GM12878 (cell line): ENCODE results near the gene CAMKK2. TPM values are rescaled to one million over a fixed set of nuclear protein-coding genes. Genes with fewer than 3 reads are reported as not detected.

Experiments
- ATAC-seq: fragments of 200-7000 bp; cut with Tn5 transposase; 3 replicates; pipeline ENCODE4 v1.9.1; 2020; ENCODE audit warnings: mild to moderate bottlenecking, moderate library complexity
- BruUV-seq: library from RNA; stranded (reverse); fragments of 400-500 nt; replicated peaks from 2 replicates; lab custom pipeline; 2021; lab: Mats Ljungman, UMichigan
- CTCF ChIA-PET: fragments of 300-600 bp; sonication (Branson Sonifier 250); formaldehyde crosslinking; extraction: SDS; loops from one replicate; lab custom pipeline; 2021; ENCODE audit warnings: inconsistent platforms; lab: Yijun Ruan, JAX
- POLR2A ChIA-PET: fragments of 350-600 bp; formaldehyde crosslinking; extraction: SDS; loops from one replicate; lab custom pipeline; 2021; ENCODE audit warnings: inconsistent platforms; lab: Charles Lee
- RAD21 ChIA-PET: fragments of 300-600 bp; sonication (Branson Sonifier 250); formaldehyde crosslinking; loops from one replicate; lab custom pipeline; 2023; ENCODE audit warnings: antibody characterized with exemption; ENCODE audit not compliant: unreplicated experiment; lab: Charles Lee
- SMC1A ChIA-PET: fragments of 300-600 bp; sonication (Branson Sonifier 250); formaldehyde crosslinking; loops from one replicate; lab custom pipeline; 2023; ENCODE audit not compliant: unreplicated experiment, uncharacterized antibody; lab: Charles Lee
- DNase-seq: peaks from one replicate; pipeline ENCODE4 v3.0.0-alpha.2; 2011; ENCODE audit warnings: low read depth, low spot score
- FAIRE-seq: peaks from 3 replicates; lab custom pipeline; 2011; peaks lifted over from hg19 to GRCh38; lab: Jason Lieb, UNC
- H2AFZ ChIP-seq: 2 replicates; pipeline ENCODE4 v1.6.0; 2011; ENCODE audit warnings: low read depth, low read length, control low read depth; ENCODE audit not compliant: control insufficient read depth
- H3K27ac ChIP-seq: 2 replicates; pipeline ENCODE4 v1.5.1; 2011; ENCODE audit warnings: control low read depth; ENCODE audit not compliant: control insufficient read depth, insufficient read depth
- H3K27me3 ChIP-seq, 2 experiments: replicated peaks in 1 of 2; 2 replicates each; pipeline versions ENCODE4 v1.6.0 to v1.6.1; 2011; ENCODE audit warnings: low read length in 1 of 2; ENCODE audit not compliant: control insufficient read depth in 2 of 2, insufficient read depth in 2 of 2
- H3K36me3 ChIP-seq, 2 experiments: 2 replicates each; pipeline ENCODE4 v1.5.1; 2011; ENCODE audit warnings: low read length in 1 of 2; ENCODE audit not compliant: control insufficient read depth in 2 of 2, insufficient read depth in 2 of 2
- H3K4me1 ChIP-seq: 2 replicates; pipeline ENCODE4 v1.6.1; 2011; ENCODE audit warnings: mild to moderate bottlenecking, low read length, moderate library complexity, mixed read lengths; ENCODE audit not compliant: control insufficient read depth, insufficient read depth
- H3K4me2 ChIP-seq: 2 replicates; pipeline ENCODE4 v1.6.0; 2011; ENCODE audit warnings: control low read depth; ENCODE audit not compliant: control insufficient read depth, insufficient read depth
- H3K4me3 ChIP-seq: fragments of 200-600 bp; sonication (generic); 2 replicates; pipeline ENCODE4 v1.5.1; 2016
- H3K79me2 ChIP-seq: 2 replicates; pipeline ENCODE4 v1.6.0; 2011; ENCODE audit warnings: low read length; ENCODE audit not compliant: control insufficient read depth, insufficient read depth
- H3K9ac ChIP-seq: 2 replicates; pipeline ENCODE4 v1.8.0; 2011; ENCODE audit warnings: low read length, control low read depth, mixed read lengths; ENCODE audit not compliant: control insufficient read depth, insufficient read depth
- H3K9me3 ChIP-seq: replicated peaks from 3 replicates; pipeline ENCODE4 v1.5.1; 2011; ENCODE audit warnings: mild to moderate bottlenecking, low read length; ENCODE audit not compliant: control insufficient read depth, insufficient read depth
- H4K20me1 ChIP-seq: 2 replicates; pipeline ENCODE4 v1.6.0; 2011; ENCODE audit not compliant: control insufficient read depth, insufficient read depth
- CHD2 ChIP-seq: IDR thresholded peaks from 2 replicates; pipeline ENCODE4 v1.6.1; 2011; ENCODE audit warnings: low read depth, low read length, improper control_type of control experiment, borderline replicate concordance
- CHD4 ChIP-seq: fragments of 200-600 bp; sonication (generic); IDR thresholded peaks from 2 replicates; pipeline ENCODE4 v1.6.1; 2016; ENCODE audit warnings: mild to moderate bottlenecking
- IKZF1 ChIP-seq: fragments of 450-650 bp; conservative IDR thresholded peaks from 2 replicates; pipeline ENCODE4 v1.6.1; 2017; ENCODE audit warnings: antibody characterized with exemption, mild to moderate bottlenecking
- NFYB ChIP-seq: IDR thresholded peaks from 2 replicates; pipeline ENCODE4 v1.6.1; 2011; ENCODE audit warnings: low read depth, mild to moderate bottlenecking, low read length, improper control_type of control experiment, moderate library complexity; ENCODE audit not compliant: insufficient read depth
- NR2C2 ChIP-seq: IDR thresholded peaks from 2 replicates; pipeline ENCODE4 v1.6.1; 2011; ENCODE audit warnings: borderline replicate concordance, low read depth; ENCODE audit not compliant: control insufficient read depth, insufficient read length
- PAX8 ChIP-seq: fragments of 450-650 bp; IDR thresholded peaks from 2 replicates; pipeline ENCODE4 v1.6.1; 2017; ENCODE audit warnings: mild to moderate bottlenecking, moderate library complexity
- POLR2A ChIP-seq: IDR thresholded peaks from 2 replicates; pipeline ENCODE4 v1.6.1; 2011; ENCODE audit warnings: low read depth, mild to moderate bottlenecking, low read length
- POLR2AphosphoS2 ChIP-seq: IDR thresholded peaks from 2 replicates; pipeline ENCODE4 v1.6.1; 2011; ENCODE audit warnings: low read depth, mild to moderate bottlenecking, low read length, improper control_type of control experiment, moderate library complexity
- RAD21 ChIP-seq: IDR thresholded peaks from 2 replicates; pipeline ENCODE4 v1.6.1; 2011; ENCODE audit warnings: mild to moderate bottlenecking, low read depth, low read length, moderate library complexity; ENCODE audit not compliant: insufficient read depth
- RUNX3 ChIP-seq: IDR thresholded peaks from 2 replicates; pipeline ENCODE4 v1.6.1; 2012; ENCODE audit warnings: low read length, inconsistent platforms
- SMC3 ChIP-seq: IDR thresholded peaks from 2 replicates; pipeline ENCODE4 v1.6.1; 2011; ENCODE audit warnings: low read length, improper control_type of control experiment, borderline replicate concordance
- TBL1XR1 ChIP-seq: IDR thresholded peaks from 2 replicates; pipeline ENCODE4 v1.6.1; 2012; ENCODE audit warnings: low read depth, low read length, improper control_type of control experiment
- TCF12 ChIP-seq: IDR thresholded peaks from 2 replicates; pipeline ENCODE4 v1.6.1; 2011; ENCODE audit warnings: low read depth, mild to moderate bottlenecking, low read length
- WRNIP1 ChIP-seq: IDR thresholded peaks from 2 replicates; pipeline ENCODE4 v1.6.1; 2011; ENCODE audit warnings: low read depth, low read length, improper control_type of control experiment, borderline replicate concordance
- ZNF622 ChIP-seq: fragments of 450-650 bp; IDR thresholded peaks from 2 replicates; pipeline ENCODE4 v1.6.1; 2017; ENCODE audit warnings: mild to moderate bottlenecking, inconsistent platforms
- ZZZ3 ChIP-seq: IDR thresholded peaks from 2 replicates; pipeline ENCODE4 v1.6.1; 2011; ENCODE audit warnings: low read depth; ENCODE audit not compliant: control insufficient read depth, insufficient read length
- WGBS: methylation state at CpG from one replicate; pipeline ENCODE4 v1.1.6; 2016; ENCODE audit warnings: low lambda C conversion rate; ENCODE audit not compliant: insufficient replicate concordance, insufficient coverage; ENCODE audit errors: missing lambda C conversion rate; 5-methylcytosine and 5-hydroxymethylcytosine counted together
- in situ Hi-C: fragments of 300-500 bp; cut with MboI; formaldehyde crosslinking; loops from 9 replicates; pipeline ENCODE4 v1.14.3; 2018; ENCODE audit warnings: mixed read lengths
- intact Hi-C: fragments of 100-400 bp; cut with micrococcal nuclease; formaldehyde crosslinking; loops from one replicate; pipeline ENCODE4 v1.14.2; 2022; ENCODE audit not compliant: unreplicated experiment
- polyA plus RNA-seq, 11 experiments: library from polyadenylated mRNA; depleted of rRNA in 4 of 11; unstranded in 6 of 11; stranded (reverse) in 5 of 11; fragments of >200 nt; fragmentation: Nextera tagmentation in 4 of 11; fragmentation: Illumina TruSeq in 1 of 11; extraction: Ambion mirVana in 4 of 11; extraction: Trizol in 1 of 11; gene quantifications; 1 replicate in 1 of 11; 2 replicates in 10 of 11; pipeline versions ENCODE4 v1.2.1 to v1.2.3, GENCODE V29; 2011 to 2016; ENCODE audit warnings: inconsistent platforms in 2 of 11, missing spikeins in 2 of 11, low read depth in 1 of 11
- total RNA-seq, 4 experiments: library from RNA; depleted of rRNA in 3 of 4; stranded (reverse); fragments of >200 nt in 3 of 4; fragmentation: Illumina TruSeq in 1 of 4; extraction: Trizol in 1 of 4; gene quantifications; 2 replicates each; pipeline versions ENCODE4 v1.2.1 to v1.2.3, GENCODE V29; 2013 to 2021
- TF ChIP-seq, protein P1 (sequence below): fragments of 450-650 bp; IDR thresholded peaks from 2 replicates; pipeline ENCODE4 v1.6.1; 2017; ENCODE audit warnings: borderline replicate concordance
- TF ChIP-seq, protein P2 (sequence below): IDR thresholded peaks from 2 replicates; pipeline ENCODE4 v1.6.1; 2011; ENCODE audit warnings: low read depth, low read length, improper control_type of control experiment, borderline replicate concordance

The CAMKK2 gene
- total and polyA plus RNA-seq, 10 of the 15 experiments (the other 5 are each of a cell fraction or from before 2014, with no cell fraction given) = 5.2 to 40.6 (median 26.6) TPM

DNA sequence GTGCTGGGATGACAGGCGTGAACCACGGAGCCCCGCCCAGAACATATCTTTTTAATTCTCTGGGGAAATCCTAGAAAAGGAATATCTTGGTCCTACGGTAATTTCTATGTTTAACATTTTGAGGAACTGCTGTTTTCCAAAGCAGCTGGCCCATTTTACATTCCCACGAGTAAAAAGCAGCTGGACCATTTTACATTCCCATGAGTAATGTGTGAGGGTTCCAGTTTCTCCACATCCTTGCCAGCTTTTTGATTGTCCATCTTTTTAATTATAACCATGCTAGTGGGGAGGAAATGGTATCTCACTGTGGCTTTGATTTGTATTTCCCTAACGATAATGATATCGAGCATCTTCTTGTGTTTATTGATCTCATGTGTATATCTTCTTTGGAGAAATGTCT lies 91.0 kb downstream of the CAMKK2 start:
- DNase-seq = no peak
- TF ChIP-seq TCF12 (no peak), NR2C2 (no peak), ZNF622 (no peak), ZZZ3 (no peak), SMC3 (no peak), TBL1XR1 (no peak), RUNX3 (no peak), WRNIP1 (no peak), NFYB (no peak), CHD4 (no peak), RAD21 (no peak), POLR2A (no peak), PAX8 (no peak), POLR2AphosphoS2 (no peak), CHD2 (no peak), IKZF1 (no peak)
- TF ChIP-seq, protein P1, sequence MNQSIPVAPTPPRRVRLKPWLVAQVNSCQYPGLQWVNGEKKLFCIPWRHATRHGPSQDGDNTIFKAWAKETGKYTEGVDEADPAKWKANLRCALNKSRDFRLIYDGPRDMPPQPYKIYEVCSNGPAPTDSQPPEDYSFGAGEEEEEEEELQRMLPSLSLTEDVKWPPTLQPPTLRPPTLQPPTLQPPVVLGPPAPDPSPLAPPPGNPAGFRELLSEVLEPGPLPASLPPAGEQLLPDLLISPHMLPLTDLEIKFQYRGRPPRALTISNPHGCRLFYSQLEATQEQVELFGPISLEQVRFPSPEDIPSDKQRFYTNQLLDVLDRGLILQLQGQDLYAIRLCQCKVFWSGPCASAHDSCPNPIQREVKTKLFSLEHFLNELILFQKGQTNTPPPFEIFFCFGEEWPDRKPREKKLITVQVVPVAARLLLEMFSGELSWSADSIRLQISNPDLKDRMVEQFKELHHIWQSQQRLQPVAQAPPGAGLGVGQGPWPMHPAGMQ = no peak
- TF ChIP-seq, protein P2, sequence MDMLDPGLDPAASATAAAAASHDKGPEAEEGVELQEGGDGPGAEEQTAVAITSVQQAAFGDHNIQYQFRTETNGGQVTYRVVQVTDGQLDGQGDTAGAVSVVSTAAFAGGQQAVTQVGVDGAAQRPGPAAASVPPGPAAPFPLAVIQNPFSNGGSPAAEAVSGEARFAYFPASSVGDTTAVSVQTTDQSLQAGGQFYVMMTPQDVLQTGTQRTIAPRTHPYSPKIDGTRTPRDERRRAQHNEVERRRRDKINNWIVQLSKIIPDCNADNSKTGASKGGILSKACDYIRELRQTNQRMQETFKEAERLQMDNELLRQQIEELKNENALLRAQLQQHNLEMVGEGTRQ = no peak
- ChIA-PET SMC1A (interaction anchor here (1.7 kb wide), 1 partner anchor 10 kb away, joined by 4 read pairs; no protein-coding TSS in a partner anchor), CTCF (interaction anchor here (0.6 to 1.4 kb wide), 3 partner anchors 15 to 161 kb away, joined by 3 to 4 read pairs (median 3); no protein-coding TSS in a partner anchor), POLR2A (interaction anchor here (1.4 kb wide), 1 partner anchor 14 kb away, joined by 4 read pairs; no protein-coding TSS in a partner anchor), RAD21 (interaction anchor here (1.2 kb wide), 1 partner anchor 144 kb away, joined by 3 read pairs; no protein-coding TSS in a partner anchor)
- 87% methylated on average over 7 of the region's 7 CpGs for WGBS
- FAIRE-seq = no peak
- Histone ChIP-seq H4K20me1 (no peaks in the 10 kb centered on the region), H3K27me3 (no peaks in the 10 kb centered on the region), H3K36me3 (no peaks in the 10 kb centered on the region), H3K9ac (no peak overlapping the region), H3K27ac (no peak overlapping the region), H3K9me3 (no peaks in the 10 kb centered on the region), H2AFZ (no peak overlapping the region), H3K79me2 (peaks cover 4% of the 10 kb centered on the region; the same call in 1 of the 2 replicates), H3K4me1 (no peaks in the 10 kb centered on the region), H3K4me2 (no peak overlapping the region), H3K4me3 (no peak overlapping the region)
- in situ Hi-C loops (no loop called here), intact Hi-C loops (no loop called here)
- BruUV-seq = no TSS peak
- no peak for ATAC-seq
